ENCODE results near the gene SDS.

SDS gene

DNA sequence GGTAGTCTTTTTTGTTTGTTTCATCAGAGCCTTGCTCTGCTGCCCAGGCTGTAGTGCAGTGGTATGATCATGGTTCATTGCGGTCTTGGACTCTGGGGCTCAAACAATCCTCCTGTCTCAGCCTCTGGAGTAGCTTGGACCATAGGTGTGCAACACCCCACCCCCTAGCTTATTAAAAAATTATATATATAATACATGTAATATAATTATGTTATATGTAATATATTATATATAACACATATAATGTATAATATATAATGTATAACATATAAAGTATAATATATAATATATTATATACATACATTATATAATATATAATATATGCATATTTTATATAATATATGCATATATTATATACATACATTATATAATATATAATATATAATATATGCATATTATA is 46.2 kb upstream of the SDS start:
- Histone ChIP-seq H3K79me2 (ENCODE audit: low read length) (no peaks in the 10 kb centered on the region), H3K4me1 (ENCODE audit: low read length) (no peaks in the 10 kb centered on the region), H3K9ac (ENCODE audit: low read length) (no peak overlapping the region), H3K27me3 (replicated peaks; ENCODE audit: insufficient read depth, low read length) (no peaks in the 10 kb centered on the region), H3K36me3 (replicated peaks; ENCODE audit: insufficient read depth, low read length) (no peaks in the 10 kb centered on the region), H3K4me3 (ENCODE audit: low read length) (no peak overlapping the region), H3K4me2 (ENCODE audit: low read depth, low read length) (no peak overlapping the region), H3F3A (ENCODE audit: insufficient read depth, low read length) (no peaks in the 10 kb centered on the region), H2AFZ (ENCODE audit: low read length) (no peak overlapping the region), H3K9me3 (replicated peaks; ENCODE audit: insufficient read depth, low read length) (no peaks in the 10 kb centered on the region), H3K27ac (ENCODE audit: low read length) (no peak overlapping the region), H3K9me2 (replicated peaks; ENCODE audit: insufficient read depth, low read length) (no peaks in the 10 kb centered on the region), H4K20me1 (ENCODE audit: insufficient read depth, low read length) (no peaks in the 10 kb centered on the region)
- DNase-seq: no peak
- TF ChIP-seq EZH2 (optimal IDR thresholded peaks at IDR 0.05; ENCODE audit: low read depth, low read length) (no peak), EZH2phosphoT487 (IDR thresholded peaks at IDR 0.05; ENCODE audit: low read length) (no peak)
- TF ChIP-seq, protein P1, sequence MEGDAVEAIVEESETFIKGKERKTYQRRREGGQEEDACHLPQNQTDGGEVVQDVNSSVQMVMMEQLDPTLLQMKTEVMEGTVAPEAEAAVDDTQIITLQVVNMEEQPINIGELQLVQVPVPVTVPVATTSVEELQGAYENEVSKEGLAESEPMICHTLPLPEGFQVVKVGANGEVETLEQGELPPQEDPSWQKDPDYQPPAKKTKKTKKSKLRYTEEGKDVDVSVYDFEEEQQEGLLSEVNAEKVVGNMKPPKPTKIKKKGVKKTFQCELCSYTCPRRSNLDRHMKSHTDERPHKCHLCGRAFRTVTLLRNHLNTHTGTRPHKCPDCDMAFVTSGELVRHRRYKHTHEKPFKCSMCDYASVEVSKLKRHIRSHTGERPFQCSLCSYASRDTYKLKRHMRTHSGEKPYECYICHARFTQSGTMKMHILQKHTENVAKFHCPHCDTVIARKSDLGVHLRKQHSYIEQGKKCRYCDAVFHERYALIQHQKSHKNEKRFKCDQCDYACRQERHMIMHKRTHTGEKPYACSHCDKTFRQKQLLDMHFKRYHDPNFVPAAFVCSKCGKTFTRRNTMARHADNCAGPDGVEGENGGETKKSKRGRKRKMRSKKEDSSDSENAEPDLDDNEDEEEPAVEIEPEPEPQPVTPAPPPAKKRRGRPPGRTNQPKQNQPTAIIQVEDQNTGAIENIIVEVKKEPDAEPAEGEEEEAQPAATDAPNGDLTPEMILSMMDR (IDR thresholded peaks at IDR 0.05; ENCODE audit: low read length): no peak

DNA sequence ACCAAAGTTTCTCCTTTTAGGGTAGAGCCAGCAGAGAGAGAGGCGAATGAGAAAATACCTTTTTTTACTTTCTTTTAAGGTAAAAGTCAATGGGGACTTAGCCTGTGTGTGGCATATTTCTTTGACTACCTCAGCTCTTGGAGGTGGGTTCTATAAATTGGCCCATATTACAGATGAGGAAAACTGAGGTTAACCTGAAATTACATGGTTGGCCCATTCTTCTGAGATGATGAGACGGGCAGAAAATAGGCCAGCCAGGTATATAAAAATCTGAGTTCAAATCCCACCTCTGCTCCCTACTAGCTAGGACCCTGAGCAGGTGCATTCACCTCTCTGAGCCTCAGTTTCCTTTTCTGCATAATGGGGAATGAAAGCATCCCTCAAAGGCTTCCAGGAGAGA is 45.6 kb upstream of the SDS start:
- no peak overlapping the region for H3K4me3 ChIP-seq (ENCODE audit: low read length)
- H3K4me1 ChIP-seq (ENCODE audit: low read length): no peaks in the 10 kb centered on the region
- no peaks in the 10 kb centered on the region for H3K36me3 ChIP-seq (replicated peaks; ENCODE audit: insufficient read depth, low read length)
- TF ChIP-seq EZH2 (optimal IDR thresholded peaks at IDR 0.05; ENCODE audit: low read depth, low read length) (no peak), EZH2phosphoT487 (IDR thresholded peaks at IDR 0.05; ENCODE audit: low read length) (no peak)
- TF ChIP-seq, protein P1 (IDR thresholded peaks at IDR 0.05; ENCODE audit: low read length): no peak
- no peak overlapping the region for H3K27ac ChIP-seq (ENCODE audit: low read length)
- no peaks in the 10 kb centered on the region for H3K79me2 ChIP-seq (ENCODE audit: low read length)
- no peak overlapping the region for H3K4me2 ChIP-seq (ENCODE audit: low read depth, low read length)
- H3K9me2 ChIP-seq (replicated peaks; ENCODE audit: insufficient read depth, low read length): no peaks in the 10 kb centered on the region
- no peaks in the 10 kb centered on the region for H3F3A ChIP-seq (ENCODE audit: insufficient read depth, low read length)
- no peaks in the 10 kb centered on the region for H4K20me1 ChIP-seq (ENCODE audit: insufficient read depth, low read length)
- H2AFZ ChIP-seq (ENCODE audit: low read length): no peak overlapping the region
- DNase-seq: no peak
- H3K27me3 ChIP-seq (replicated peaks; ENCODE audit: insufficient read depth, low read length): no peaks in the 10 kb centered on the region
- H3K9ac ChIP-seq (ENCODE audit: low read length): no peak overlapping the region
- no peaks in the 10 kb centered on the region for H3K9me3 ChIP-seq (replicated peaks; ENCODE audit: insufficient read depth, low read length)

DNA sequence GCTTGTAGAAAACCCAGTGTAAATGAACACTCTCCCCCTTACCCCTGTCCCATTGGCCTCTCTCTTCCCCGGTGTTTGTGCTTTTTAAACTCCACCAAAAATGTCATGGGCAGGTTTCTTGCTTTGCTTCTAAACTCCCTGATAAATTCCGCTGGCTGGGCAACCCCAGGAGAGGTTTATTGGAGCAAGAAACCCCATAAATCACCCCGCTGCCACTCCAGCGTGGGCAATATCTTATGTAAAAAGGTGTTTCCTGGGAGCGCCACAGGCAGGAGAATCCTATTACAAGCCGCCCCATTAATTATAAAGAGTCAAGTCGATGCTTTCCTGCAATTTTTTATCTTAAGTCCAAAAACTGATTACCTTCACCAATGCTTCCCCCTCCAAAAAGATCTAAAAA is 45.2 kb upstream of the SDS start:
- Histone ChIP-seq H3K9me3 (replicated peaks; ENCODE audit: insufficient read depth, low read length) (no peaks in the 10 kb centered on the region), H4K20me1 (ENCODE audit: insufficient read depth, low read length) (no peaks in the 10 kb centered on the region), H3K27ac (ENCODE audit: low read length) (no peak overlapping the region), H3K36me3 (replicated peaks; ENCODE audit: insufficient read depth, low read length) (no peaks in the 10 kb centered on the region), H3K9ac (ENCODE audit: low read length) (no peak overlapping the region), H3K4me3 (ENCODE audit: low read length) (no peak overlapping the region), H3K4me2 (ENCODE audit: low read depth, low read length) (no peak overlapping the region), H3K27me3 (replicated peaks; ENCODE audit: insufficient read depth, low read length) (no peaks in the 10 kb centered on the region), H3K79me2 (ENCODE audit: low read length) (no peaks in the 10 kb centered on the region), H2AFZ (ENCODE audit: low read length) (no peak overlapping the region), H3K9me2 (replicated peaks; ENCODE audit: insufficient read depth, low read length) (no peaks in the 10 kb centered on the region), H3F3A (ENCODE audit: insufficient read depth, low read length) (no peaks in the 10 kb centered on the region), H3K4me1 (ENCODE audit: low read length) (no peaks in the 10 kb centered on the region)
- DNase-seq: no peak
- TF ChIP-seq EZH2 (optimal IDR thresholded peaks at IDR 0.05; ENCODE audit: low read depth, low read length) (no peak), EZH2phosphoT487 (IDR thresholded peaks at IDR 0.05; ENCODE audit: low read length) (no peak)
- TF ChIP-seq, protein P1 (IDR thresholded peaks at IDR 0.05; ENCODE audit: low read length): no peak

Measured in MM.1S (cell line).